ENCODE measurements around the gene MYNN.

GRCh38 chr3:169835533-169835932 lies 62.3 kb downstream of the MYNN start:
- TF ChIP-seq EZH2phosphoT487 (IDR thresholded peaks at IDR 0.05; ENCODE audit: low read length) = no peak
- no peak for TF ChIP-seq CTCF (IDR thresholded peaks at IDR 0.05; ENCODE audit: low read length)
- no peak for TF ChIP-seq EZH2 (optimal IDR thresholded peaks at IDR 0.05; ENCODE audit: low read depth, low read length)

Data from MM.1S (cell line).